IPS DF 4.7 (cell line): ENCODE results near the gene ZNF644.

ENCODE experiments used
- DNase-seq: peaks from one replicate; pipeline ENCODE4 v3.0.0-alpha.2; 2013; ENCODE audit warnings: low spot score; ENCODE audit errors: extremely low read depth

The ZNF644 gene

DNA sequence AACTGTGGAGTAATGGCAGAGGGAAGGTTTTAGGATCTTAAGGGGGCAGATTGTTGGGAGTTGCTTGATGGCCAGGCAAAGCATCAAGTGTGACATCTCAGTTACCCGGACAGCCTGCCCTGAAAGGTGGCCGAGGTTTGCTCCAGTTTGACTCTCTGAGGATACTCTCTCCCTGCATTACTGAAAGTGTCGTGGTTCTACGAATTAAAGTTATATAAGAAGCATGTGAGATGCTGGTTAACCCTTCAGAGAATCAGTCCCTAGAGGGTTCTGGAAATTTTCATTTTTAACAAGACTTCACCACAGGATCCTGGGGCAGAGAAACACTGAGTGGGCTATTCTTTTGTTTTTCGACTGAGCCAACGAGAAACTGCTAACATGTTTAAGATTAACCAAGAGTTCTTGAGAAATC is 689 bp upstream of the ZNF644 start:
- DNase-seq, result no peak

DNA sequence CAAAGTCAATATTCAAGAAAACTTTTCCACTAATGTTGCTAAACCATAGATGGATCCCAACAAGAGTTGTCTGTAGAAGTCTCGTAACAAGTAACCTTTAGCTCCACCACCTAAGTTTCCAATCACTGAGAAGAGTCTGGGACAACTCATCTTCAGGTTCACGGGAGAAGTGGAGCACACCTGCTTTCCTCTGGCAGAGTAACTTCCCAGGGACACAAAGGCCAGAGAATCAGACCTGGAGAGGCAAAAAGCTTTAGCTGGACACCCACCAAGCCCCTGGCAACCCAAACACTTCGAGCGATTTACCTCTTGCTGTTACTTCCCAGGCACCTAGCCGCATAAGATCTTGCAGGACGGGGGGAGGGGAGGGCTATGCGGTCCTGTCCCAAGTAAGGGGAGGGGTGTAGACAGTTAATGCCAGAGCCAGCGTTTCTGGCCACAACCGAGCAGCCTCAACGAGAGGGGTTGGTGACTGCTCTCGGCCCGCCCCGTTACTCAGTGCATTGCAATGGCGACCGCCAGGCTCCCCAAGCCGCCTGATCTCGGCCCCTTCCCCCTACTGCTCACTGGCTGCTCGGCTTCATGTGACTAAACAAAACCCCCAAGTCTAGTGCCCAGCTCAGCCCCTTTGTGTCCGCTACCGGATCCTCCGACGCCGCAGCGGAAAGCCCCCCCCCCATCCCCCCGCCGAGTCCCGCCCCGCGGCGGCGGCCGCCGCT is 709 bp downstream of the ZNF644 start:
- DNase-seq, result no peak

DNA sequence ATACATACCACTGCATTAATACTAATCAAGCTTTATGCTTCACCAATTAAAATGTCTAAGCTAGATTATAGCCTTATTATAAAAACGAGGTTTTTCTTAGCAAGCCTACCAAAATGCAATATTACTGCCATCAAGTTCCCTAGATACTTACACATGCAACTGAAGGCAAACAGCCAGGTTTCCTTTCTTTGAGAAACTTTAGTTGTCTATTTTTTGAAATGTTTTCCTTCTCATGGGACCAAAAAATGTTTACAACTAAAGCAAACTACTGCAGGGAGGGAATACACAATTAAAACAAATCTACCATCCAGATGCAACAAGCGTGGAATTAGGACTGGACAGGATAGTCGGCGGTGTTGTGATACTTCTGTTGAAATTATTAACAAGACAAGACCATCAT is 1.3 kb downstream of the ZNF644 start:
- no peak for DNase-seq

DNA sequence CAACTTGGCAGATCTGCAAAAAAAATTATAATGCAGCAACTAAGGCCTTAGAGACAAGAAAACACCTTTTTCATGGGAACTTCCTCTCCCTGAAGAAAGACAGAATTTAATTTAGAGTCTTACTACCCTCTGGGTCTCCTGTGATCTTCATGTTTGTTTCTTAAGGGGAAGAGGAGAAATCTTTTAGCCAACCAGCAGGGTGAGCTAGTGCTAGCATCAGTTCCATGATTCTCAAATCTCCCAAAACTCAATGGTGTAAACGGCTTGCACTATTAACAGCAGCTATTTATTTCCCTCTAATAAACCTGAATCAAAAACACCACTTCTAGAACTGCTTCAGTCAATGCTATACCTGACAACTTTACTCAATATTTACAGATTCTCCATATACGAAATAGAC is 3.8 kb downstream of the ZNF644 start:
- DNase-seq, result no peak

DNA sequence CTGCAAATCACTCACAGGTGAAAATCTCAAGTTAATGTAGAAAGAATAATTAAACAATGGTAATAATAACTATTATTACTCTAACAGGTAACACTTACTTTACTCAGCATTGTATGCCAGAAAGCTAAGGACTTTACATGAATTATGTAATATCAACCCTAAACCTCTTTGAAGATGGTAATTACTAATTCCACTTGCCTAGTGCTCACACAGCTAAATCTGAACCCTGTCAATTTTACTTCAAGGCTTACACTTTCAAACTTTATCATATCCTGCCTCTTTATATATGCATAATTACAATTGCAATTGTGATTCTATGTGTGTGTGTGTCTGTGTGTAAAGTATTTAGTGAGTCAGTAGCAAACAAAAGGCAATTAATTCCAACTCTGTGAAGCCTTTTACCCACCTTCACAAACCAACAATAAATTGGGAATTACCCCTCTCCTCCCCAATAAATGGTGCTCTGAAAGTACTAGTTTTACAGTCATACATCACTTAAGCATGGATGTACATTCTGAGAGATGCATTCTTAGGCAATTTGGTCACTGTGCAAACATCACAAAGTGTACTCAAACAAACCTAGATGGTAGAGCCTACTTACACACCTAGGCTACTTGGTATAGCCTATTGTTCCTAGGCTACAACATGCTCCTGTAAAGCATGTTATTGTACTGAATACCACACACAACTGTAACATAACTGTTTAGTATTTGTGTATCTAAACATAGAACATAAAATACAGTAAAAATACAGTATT is 5.9 kb downstream of the ZNF644 start:
- DNase-seq, result no peak

DNA sequence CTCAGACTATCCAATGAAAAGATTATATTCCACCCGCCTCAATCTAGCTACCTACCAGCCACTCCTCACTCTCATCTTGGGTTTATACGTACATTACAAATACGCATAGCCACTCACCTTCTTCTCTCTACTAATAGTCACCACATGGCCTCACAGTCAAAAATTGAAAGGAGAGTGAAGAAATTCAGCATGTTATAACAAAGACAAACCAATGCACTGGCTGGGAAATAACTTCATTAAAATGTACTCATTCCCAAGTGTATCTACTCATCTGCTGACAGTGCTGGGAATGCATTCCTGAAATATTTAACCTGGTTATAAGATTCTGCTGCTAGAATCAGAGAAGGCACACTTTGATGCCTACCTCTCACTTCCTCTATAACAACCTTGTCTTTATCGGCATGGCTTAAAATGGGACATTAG is 6.5 kb downstream of the ZNF644 start:
- DNase-seq, result no peak

DNA sequence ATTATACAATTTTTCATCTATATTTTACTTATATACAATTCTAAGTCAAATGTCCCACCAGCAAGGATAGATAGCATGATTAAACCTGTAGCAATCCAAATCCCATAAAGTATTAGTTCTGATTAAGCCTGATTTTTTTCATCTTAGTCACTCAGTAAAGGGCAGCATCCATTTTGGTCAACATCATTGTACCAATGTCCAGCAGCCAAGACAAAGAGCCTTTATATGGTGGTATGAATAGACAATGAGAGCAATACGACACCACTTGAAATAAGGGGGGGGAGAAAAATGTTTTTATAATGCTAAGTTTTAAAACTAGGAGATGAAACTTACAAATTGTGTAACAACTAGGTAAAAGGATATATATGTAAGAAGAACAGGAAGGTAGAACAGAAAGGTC is 7.4 kb downstream of the ZNF644 start:
- no peak for DNase-seq

DNA sequence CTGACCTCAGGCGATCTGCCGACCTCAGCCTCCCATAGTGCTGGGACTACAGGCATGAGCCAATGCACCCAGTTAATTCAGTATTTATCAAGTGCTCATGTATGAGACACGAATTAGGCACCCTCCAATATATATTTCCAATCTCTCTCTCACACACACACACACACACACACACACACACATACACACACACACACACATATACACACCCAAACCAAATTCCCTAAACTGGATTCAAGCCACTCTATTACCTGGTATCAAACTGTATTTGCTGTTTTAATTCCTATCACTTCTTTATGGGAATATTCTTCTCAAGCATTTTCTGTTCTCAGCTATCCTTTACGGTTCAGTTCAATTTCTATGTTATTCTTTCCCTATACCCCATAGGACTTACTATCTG is 8.5 kb downstream of the ZNF644 start:
- no peak for DNase-seq

DNA sequence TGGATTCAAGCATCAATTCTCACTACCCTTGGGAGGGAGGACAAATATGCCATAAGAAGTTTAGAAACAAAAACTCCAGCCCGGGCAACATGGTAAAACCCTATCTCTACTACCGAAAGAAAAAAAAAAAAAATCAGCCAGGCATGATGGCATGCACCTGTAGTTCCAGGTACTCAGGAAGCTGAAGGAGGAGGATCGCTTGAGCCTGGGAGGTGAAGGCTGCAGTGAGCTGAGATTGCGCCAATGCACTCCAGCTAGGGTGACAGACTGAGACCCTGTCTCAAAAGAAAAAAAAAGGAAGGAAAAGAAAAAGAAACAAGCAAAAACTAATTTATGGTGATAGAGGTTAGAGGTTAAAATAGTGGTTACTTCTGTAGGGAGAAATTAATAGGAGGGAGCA is 9.6 kb downstream of the ZNF644 start:
- no peak for DNase-seq

DNA sequence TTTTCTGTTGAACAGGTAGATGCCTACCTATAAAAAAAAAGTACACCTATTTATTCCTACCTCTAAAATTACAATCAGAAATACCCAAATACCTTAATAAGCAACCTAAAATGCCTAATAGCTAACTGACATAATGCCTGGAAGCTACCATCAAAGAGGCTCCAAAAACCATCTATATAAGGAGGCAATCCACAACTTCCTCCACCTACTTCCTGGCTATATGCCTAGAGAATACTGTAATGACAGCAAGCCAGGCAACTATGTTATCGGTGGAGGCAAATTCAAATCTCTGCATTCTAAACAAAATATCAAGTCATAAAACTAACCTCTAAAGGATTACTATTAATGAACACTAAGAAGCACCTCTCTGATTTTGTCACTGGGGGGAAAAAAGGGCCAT is 10.1 kb downstream of the ZNF644 start:
- DNase-seq, result no peak

DNA sequence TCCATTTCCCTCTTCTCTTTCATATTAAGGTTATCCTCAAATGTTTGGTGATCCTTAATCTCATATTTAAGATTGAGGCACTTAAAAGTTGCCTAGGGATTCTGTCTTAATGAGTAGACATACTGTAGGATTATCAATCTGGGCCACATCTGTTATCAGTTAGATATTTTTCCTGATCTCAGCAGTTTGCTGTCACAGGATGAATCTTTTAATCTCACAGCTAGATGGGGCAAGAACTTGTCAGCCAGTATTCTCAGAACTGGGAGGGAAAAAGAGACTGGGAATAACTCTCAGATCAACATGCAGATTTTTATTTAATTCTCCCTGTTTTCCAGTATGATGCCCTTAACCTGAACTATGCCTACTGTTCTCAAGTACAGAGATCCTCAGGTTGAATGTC is 14.0 kb downstream of the ZNF644 start:
- DNase-seq, result no peak

DNA sequence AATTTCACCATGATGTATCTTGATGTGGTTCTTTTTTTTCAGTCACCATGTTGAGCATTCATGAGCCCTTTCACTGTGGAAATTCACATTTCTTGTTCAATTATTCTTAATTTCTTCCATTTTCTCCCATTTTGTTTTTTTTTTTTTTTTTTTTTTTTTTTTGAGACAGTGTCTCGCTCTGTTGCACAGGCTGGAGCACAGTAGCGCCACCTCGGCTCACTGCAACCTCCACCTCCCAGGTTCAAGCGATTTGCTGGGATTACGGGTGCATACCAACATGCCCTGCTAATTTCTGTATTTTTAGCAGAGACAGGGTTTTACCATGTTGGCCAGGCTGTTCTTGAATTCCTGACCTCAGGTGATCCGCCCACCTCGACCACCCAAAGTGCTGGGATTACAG is 14.7 kb downstream of the ZNF644 start:
- no peak for DNase-seq

DNA sequence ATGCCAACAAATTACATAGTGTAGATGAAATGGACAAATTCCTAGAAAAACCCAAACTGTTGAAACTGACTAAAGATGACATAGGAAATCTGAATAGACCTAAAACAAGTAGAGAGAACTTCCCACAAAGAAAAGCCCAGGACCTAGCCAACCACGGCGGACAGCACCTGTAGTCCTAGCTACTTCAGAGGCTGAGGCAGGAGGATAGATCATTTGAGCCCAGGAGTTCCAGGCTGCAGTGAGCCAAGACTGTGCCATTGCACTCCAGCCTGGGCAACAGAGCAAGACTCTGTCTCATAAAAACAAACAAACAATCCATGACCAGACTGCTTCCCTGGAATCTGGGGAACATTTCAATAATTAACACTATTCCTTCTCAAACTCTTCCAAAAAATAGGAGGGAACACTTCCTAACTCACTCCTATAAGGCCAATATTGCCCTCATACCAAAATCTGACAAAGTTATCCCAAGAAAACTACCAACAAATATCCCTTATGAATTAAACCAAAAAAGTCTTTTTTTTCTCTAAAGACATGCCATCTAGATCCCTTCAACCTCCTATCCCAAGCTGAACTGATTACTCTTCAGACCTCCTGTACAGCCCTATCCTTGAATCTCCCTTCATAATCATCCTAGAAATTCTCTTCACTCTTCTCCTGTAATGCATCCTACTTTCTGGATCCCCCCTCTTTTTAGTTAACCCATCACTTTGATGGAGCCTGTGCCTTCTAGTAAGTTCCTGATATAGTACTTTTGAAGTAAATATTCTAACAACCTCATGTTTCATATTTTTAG is 15.5 kb downstream of the ZNF644 start:
- no peak for DNase-seq

DNA sequence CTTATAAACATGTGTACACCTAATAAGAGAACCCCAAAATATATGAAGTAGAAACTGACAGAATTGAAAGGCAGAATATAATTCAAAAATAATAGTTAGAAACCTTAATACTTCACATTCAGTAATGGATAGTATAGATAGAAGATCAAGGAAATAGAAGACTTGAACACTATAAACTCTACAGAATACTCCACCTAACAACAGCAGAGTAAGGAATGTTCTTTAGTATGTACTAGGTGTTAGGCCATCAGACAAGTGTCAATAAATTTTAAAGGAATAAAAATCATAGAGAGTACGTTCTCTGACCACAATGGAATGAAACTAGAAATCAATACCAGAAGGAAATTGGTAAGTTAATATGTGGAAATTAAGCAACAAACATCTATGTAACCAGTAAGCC is 16.6 kb downstream of the ZNF644 start:
- DNase-seq, result no peak

DNA sequence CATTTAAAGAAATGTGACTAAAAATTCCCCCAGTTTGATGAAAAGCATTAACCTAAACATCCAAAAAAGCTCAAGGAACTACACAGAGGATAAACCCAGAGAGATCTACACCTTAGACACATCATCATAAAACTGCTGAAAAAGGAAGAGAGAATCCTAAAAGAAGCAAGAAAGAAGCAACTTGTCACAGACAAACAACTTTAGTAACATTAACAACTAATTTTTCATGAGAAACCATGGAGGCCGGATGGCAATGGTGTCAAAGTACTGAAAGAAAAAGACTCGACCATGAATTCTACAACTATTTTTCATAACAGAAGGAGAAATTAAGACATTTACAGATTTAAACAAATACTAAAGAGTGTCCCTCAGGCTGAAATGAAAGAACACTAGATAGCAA is 17.7 kb downstream of the ZNF644 start:
- DNase-seq, result no peak

DNA sequence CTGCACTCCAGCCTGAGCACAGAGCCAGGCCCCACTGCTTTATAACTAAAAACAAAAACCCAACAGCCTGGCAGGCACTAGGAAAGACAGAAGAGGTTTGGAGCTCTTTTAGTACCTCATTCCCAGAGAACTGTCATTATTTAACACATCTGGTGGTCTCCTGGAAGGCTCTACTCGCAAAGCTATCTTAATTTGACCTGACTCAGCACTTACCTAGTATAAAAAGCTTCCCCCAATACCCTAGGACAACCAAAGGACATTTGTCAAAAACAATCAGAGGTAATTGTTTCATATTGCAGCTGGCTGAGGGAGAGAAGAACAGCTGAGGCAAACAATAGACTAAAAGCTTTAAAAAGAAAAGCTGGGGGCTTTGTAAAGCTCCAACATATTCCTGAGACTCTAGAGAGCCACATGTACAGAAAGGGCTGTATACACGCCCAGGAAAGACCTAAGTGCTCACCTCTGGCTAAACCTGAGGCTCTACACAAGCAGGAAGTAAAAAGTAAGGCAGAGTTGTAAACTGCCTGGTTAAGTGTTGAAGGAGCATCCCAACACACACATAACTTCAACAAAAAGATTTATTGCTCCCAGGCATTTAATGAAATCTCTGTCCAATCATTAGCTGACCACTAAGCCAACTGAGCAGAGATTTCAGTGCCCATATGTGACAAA is 25.0 kb downstream of the ZNF644 start:
- no peak for DNase-seq

DNA sequence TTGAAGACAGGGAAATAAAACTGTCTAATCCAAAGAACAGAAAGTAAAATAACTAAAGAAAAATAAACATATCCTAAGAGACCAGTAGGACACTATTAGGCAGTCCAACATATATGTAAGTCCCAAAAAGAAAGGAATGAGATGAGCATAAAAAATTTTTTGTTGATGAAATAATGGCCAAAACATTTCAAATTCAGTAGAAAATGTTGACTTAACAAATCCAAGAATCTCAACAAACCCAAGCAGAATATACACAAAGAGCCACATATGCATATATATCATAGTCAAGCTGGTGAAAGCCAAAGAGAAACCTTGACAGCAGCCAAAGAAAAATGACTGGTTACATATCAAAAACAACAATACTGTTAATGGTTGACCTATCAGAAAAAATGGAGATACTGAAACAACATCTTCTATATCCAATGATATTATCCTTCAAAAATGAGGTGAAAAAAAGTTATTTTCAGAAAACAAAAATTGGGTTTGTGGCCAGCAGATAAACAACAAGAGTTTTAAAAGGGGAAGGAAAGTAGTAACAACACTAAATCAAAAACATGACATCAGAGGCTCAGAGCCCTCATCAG is 26.4 kb downstream of the ZNF644 start:
- DNase-seq, result no peak

DNA sequence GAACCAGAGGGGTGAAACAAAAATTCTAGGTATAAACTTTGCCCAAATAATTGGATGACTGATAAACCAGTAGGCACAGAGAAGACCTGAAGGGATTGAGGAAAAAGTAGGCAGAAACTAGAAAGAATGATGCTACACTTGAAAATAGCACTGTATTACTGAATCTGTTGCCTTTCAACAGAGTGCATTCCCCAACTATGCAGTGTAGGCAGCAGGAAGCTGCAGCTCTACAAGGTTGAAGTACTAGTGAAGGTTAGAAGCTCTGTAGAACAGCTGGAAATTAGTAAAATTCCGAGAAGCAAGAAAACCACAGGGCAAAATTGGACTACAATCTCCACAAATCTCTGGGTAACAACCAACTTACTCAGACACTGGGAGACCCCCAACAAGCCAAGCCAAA is 27.4 kb downstream of the ZNF644 start:
- DNase-seq, result no peak

DNA sequence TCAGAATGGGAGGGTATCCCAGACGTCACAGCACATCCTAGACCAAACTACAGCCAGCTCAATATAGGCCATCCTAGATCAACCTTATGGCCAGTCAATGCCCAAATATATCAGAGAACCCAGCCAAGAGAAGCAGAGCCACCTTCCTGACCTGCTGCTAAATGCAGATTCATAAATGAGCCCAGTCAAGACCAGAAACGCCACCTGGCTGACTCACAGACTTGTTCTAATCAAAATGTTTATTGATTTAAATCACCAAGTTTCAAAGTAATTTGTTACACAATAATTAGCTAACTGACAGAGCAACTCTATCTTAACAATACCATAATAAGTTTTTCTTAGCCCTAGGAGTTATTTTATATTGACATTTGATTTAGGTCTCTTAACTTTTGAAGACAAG is 28.6 kb downstream of the ZNF644 start:
- DNase-seq, result no peak

DNA sequence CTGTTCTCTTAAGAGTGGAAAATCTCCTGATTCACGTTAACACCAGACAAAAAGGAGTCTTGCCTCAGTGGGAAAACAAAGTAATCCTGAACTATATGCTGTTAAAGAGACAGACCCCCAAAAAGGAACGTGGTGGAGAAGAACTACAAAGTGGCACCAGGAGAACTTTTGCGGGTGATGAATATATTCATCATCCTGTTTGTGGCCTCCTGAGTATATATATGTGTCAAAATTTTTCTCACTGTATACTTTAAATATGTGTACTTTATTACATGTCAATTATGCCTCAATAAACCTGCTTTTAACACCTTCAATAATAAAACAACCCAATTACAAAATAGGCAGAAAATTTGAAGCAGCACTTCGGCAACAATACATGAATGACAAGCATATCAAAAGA is 31.1 kb downstream of the ZNF644 start:
- no peak for DNase-seq

DNA sequence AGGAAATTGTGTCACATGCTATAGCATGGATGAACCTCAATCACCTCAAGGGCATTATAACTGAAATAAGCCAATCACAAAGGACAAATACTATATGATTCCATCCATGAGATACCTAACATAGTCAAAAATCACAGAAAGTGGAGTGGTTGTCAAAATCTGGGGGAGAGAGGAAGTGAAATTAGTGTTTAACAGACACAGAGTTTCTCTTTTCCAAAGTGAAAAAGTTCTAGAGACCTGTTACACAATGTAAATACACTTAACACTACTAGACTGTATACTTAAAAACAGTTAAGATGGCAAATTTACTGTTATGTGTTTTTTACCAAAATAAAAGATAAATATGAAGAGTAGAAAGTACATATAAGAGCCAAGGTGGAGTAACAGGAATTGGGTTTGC is 31.8 kb downstream of the ZNF644 start:
- no peak for DNase-seq
